ENCODE results near the gene ENGASE.

Gene ENGASE, protein sequence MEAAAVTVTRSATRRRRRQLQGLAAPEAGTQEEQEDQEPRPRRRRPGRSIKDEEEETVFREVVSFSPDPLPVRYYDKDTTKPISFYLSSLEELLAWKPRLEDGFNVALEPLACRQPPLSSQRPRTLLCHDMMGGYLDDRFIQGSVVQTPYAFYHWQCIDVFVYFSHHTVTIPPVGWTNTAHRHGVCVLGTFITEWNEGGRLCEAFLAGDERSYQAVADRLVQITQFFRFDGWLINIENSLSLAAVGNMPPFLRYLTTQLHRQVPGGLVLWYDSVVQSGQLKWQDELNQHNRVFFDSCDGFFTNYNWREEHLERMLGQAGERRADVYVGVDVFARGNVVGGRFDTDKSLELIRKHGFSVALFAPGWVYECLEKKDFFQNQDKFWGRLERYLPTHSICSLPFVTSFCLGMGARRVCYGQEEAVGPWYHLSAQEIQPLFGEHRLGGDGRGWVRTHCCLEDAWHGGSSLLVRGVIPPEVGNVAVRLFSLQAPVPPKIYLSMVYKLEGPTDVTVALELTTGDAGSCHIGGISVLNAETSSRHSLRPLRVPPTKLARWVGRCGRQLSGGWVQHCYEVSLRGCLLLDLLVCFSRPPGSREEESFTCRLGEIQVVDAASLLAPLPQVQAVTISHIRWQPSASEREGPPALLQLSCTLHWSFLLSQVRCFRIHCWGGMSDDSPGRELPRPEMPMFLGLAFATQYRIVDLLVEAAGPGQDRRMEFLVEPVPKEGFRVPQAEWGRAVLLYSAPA

DNA sequence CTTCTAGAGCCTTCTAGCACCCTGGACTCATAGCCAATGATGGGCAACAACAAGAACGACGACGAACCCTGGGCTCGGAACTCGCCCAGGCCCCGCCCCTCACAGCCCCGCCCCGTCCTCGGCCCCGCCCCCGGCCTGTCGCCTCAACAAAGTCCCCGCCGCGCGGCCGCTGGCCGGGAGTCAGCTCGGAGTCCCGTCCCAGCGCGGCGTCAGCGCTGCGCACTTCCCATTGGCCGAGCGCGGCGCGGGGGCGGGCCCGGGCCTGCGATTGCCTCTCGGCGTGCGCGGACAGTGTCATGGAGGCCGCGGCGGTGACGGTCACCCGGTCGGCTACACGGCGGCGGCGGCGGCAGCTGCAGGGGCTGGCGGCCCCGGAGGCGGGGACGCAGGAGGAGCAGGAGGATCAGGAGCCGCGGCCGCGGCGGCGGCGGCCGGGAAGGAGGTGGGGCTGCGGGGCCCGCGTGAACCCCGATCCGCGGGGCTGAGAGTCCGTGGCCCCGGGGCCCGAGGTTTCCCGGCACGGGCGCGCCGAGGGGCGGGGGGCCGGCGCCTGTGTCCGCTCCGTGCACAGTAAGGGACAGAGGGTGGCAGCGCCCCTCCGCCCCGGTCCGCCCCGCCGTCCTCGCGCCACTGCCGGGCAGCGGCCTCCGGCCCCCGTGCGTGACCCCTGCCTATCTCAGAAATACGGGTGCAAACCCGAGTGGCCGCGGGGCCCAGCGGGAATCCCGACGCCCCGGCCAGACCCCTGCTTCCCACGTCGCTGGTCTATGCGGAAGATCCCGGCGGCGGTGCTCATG lies at the start of gene ENGASE:
ENGASE (plus strand) TSS at position 176 of the 797 bp plus-strand sequence; CDS start at position 297, 121 bp downstream.
- peak; percentile 56 for DNase-seq (ENCODE audit: low read depth)
- TF ChIP-seq, protein P1, sequence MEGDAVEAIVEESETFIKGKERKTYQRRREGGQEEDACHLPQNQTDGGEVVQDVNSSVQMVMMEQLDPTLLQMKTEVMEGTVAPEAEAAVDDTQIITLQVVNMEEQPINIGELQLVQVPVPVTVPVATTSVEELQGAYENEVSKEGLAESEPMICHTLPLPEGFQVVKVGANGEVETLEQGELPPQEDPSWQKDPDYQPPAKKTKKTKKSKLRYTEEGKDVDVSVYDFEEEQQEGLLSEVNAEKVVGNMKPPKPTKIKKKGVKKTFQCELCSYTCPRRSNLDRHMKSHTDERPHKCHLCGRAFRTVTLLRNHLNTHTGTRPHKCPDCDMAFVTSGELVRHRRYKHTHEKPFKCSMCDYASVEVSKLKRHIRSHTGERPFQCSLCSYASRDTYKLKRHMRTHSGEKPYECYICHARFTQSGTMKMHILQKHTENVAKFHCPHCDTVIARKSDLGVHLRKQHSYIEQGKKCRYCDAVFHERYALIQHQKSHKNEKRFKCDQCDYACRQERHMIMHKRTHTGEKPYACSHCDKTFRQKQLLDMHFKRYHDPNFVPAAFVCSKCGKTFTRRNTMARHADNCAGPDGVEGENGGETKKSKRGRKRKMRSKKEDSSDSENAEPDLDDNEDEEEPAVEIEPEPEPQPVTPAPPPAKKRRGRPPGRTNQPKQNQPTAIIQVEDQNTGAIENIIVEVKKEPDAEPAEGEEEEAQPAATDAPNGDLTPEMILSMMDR (IDR thresholded peaks at IDR 0.05; ENCODE audit: control insufficient read depth, extremely low read depth, insufficient read depth), result no peak
- H3K4me3 ChIP-seq (ENCODE audit: low read depth, low read length), result peak within 1 kb of the TSS; percentile 82

DNA sequence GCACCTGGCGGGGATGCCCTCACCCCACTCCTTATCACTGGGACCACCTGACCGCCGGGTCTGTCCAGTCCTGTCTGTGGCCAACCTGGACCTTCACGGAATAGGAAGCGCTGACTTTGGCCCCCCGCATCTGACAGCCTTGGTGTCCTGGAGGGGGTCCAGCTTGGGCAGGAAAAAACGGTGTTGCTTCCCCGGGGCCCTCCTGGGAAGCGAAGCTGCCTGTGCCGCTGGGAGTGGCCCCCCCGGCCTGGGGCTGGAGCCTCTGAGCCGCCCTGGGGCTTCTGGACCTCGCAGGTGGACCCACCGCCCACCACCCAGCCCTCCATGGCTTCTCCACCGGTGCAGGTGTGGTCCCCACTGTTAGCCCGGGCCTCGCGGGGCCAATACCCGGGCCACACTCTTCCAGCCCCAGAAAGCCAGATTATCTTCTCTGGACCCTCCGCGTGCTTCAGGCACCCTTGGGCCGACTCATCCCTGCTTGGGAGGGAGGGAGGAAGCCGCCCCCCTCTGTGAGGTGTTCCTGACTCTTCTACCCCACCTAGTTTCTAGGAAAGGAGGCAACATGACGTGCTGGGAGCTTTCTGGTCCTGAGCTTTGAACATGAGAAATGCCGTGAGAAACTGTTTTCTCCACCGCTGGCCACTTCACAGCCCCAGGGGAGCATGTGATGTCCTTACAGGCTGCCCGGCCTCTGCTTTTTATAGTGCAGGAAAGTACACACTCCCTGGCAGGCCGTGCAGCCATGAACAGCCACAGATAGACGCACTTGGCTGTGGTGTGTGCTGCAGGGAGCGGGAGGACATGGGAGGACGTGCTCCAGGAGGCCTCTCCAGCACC lies 49.5 kb upstream of the ENGASE start:
- DNase-seq (ENCODE audit: low read depth), result no peak
- no peak overlapping the region for H3K4me3 ChIP-seq (ENCODE audit: low read depth, low read length)
- TF ChIP-seq, protein P1 (IDR thresholded peaks at IDR 0.05; ENCODE audit: control insufficient read depth, extremely low read depth, insufficient read depth), result no peak

DNA sequence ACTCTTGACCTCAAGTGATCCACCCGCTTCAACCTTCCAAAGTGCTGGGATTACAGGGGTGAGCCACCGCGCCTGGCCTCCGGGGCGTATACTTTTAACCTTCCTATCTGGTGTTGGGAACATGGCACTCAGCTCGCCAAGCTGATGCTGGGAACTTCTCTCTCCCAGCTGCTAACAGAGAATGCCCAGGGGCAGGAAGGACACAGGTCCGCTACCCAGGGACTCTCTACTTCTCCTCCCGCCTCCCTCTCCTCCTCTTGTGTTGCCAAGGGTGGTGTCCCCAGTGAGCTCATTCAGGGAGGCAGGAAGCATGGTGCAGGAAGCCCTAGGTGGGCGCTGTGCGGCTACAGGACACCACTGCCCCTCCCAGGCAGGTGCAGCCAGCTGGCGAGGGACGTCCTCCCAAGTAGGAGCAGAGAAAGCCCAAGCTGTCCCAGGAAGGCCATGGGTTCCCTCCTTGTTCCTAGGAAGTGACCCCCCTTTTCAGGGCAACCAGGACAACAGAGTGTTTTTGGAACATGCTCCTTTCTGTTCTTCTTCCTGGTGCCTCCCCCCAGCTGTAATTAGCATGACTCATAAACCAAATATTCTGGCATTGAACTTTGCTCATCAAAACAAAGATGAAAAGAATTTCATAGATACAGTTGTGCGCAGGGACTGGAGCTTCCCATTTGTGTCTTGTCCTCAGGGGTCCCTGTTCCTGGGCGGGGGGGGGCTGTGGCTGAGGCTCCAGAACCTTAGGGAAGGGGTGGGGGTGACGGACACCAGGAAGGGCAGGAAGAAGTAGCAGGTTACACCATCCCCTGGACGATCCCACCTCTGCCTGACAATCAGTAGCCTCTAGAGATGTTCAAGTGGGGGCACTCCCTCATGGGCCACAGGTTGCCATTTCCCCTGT lies 48.0 kb upstream of the ENGASE start:
- DNase-seq (ENCODE audit: low read depth), result no peak
- TF ChIP-seq, protein P1 (IDR thresholded peaks at IDR 0.05; ENCODE audit: control insufficient read depth, extremely low read depth, insufficient read depth), result no peak
- no peak overlapping the region for H3K4me3 ChIP-seq (ENCODE audit: low read depth, low read length)

DNA sequence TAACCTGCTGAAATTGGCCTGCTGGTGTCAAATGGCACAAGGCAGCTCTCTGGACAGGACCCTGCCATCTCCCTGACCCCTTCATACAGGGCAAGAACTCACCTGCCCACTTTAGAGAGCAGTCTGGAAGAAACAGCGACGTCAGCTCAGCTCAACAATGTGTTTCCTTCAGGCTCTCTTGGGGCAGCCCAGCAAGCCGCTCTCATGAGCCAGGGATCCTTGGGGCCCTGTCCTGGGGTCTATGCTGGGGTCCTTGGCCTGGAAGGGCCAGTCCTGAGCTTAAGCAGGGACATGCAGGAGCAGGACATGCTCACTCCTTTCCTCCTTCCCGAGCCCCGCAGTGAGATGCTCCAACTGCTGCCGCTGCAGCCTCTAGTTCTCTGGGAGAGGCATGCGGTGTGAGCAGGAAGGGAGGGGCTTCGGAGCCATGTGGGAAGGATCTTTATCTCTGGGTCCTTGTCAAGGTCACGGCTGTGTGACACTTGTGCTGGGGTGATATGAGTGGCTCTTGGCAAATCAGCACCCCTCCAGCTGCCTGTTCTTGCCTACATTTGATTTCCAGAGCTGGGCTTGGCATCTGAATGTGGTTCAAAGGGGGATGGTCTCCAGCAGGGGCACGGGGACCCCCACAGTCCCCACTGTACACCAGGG lies 47.2 kb upstream of the ENGASE start:
- no peak overlapping the region for H3K4me3 ChIP-seq (ENCODE audit: low read depth, low read length)
- TF ChIP-seq, protein P1 (IDR thresholded peaks at IDR 0.05; ENCODE audit: control insufficient read depth, extremely low read depth, insufficient read depth), result no peak
- no peak for DNase-seq (ENCODE audit: low read depth)

DNA sequence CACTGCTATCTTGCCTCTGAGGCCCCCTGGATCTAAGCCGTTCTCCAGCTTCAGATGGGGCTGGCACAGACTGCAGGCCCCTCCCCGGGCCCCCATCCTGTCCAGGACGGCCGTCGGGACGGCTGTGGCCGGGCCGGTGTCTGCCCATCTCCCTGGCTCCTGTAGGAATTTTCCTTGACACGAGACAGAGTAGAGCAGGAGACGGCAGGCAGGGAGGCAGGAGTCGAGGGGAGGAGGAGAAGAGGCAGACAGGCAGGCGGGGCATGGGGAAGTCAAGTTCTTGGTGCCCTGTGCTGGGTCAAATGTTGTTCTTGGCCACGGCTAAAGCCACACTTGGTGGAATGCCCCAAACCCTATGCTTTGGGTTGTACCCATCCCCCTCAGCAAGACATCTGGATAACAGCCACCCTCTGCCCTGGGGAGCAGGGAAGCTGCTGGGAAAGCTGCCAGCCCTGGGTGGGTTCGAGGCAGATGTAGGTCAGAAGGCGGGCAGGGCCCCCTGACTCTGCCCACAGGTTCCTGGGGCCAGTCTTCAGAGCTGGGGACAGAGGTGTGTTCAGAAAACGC lies 46.6 kb upstream of the ENGASE start:
- TF ChIP-seq, protein P1 (IDR thresholded peaks at IDR 0.05; ENCODE audit: control insufficient read depth, extremely low read depth, insufficient read depth), result no peak
- DNase-seq (ENCODE audit: low read depth), result no peak
- no peak overlapping the region for H3K4me3 ChIP-seq (ENCODE audit: low read depth, low read length)

All from LNCaP clone FGC (cell line).